ENCODE data around the gene ARTN.

The ARTN gene

DNA sequence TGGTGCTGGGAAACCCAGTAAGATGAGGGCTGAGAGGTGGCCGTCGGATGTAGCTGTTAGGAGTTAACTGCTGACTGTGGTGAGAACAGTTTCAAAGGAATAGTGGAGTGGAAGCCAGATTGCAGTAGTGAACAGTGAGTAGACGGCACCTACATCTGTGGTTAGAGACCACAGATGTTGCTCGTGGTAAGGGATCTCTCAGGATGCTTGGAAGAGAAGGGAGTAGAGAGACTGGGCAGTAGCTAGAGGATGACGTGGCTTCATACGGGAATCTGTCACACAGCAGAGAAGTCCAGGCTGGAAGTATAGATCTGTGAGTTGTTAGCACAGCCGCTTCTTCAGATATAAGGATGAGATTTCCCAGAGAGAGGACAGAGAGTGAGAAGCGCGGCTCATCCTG is 7.8 kb upstream of the ARTN start:
- DNase-seq = no peak

DNA sequence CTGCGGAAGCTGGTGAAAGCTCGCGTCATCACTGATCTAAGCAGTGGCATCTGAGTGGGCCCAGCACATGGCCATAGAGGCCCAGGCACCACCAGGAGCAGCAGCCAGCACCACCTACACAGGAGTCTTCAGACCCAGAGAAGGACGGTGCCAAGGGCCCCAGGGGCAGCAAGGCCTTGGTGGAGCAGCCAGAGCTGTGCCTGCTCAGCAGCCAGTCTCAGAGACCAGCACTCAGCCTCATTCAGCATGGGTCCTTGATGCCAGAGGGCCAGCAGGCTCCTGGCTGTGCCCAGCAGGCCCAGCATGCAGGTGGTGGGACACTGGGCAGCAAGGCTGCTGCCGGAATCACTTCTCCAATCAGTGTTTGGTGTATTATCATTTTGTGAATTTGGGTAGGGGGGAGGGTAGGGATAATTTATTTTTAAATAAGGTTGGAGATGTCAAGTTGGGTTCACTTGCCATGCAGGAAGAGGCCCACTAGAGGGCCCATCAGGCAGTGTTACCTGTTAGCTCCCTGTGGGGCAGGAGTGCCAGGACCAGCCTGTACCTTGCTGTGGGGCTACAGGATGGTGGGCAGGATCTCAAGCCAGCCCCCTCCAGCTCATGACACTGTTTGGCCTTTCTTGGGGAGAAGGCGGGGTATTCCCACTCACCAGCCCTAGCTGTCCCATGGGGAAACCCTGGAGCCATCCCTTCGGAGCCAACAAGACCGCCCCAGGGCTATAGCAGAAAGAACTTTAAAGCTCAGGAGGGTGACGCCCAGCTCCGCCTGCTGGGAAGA is 3.2 kb upstream of the ARTN start:
- DNase-seq = no peak

DNA sequence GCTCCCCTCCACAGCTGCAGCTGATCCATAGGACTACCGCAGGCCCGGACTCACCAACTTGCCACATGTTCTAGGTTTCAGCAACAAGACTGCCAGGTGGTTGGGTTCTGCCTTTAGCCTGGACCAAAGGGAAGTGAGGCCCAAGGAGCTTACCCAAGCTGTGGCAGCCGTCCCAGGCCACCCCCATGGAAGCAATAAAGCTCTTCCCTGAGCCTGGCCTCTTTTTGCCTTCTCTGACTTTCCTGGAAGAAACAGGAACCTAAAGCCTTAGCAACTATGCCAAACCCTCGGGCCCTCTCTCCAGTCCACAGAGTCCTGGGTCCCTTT is 2.7 kb upstream of the ARTN start:
- no peak for DNase-seq

DNA sequence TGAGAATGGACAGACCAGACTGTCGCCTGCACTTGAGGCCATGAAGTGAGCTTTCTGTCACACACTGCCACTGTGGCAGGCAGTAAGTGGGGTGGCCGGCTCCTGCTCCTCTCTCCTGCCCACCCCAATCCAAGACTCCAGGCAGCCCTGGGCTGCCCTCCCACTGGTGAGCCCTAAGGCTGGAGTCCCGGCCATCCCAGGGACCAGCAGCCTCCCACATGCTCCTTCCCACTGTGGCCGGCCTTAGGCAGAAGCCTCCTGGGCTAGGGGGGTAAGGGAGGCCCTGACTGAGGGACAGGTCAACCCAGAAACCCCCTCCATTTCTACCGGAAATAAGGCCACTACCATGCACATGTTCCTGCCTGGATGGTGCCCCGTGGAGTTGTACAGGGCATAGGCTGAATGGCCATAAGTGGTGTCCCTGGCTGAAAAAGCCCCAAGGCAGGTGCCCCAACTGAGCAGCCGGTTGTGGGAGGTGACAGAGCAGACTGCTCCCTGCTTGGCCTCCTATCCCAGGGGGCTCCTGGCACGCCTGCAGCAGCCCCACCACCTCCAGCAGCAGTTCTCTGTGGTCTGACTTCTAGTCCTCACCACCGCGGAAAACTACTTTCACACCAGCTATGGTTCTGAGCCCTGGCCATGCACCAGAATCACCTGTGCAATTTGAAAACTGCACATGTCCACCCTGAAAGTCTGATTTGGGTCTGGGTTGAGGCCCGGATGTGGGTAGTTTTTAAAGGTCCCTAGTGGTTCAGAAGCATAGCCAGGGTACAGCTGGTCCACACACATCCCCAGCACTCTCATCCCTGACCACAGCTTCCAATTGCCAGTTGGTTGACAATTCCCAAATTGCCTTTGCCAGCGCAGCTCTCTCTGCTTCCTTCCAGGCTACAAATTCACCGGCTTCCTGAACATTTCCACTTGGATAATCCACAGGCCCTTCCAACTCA is 1.6 kb upstream of the ARTN start:
- no peak for DNase-seq

GRCh38 chr1:43932786-43933385 is 715 bp upstream of the ARTN start:
- DNase-seq = no peak

GRCh38 chr1:43934101-43934985 is 742 bp downstream of the ARTN start:
- peak; percentile 13 to 31 for DNase-seq

GRCh38 chr1:43934986-43935324 is 1.4 kb downstream of the ARTN start:
- DNase-seq = no peak

- no peak for DNase-seq
These were observed 2.3 kb downstream of the ARTN start for GRCh38 chr1:43935711-43936427.

GRCh38 chr1:43936431-43937151 is 3.0 kb downstream of the ARTN start:
- peak in 1 of 2 experiments; percentile 6 for DNase-seq

DNA sequence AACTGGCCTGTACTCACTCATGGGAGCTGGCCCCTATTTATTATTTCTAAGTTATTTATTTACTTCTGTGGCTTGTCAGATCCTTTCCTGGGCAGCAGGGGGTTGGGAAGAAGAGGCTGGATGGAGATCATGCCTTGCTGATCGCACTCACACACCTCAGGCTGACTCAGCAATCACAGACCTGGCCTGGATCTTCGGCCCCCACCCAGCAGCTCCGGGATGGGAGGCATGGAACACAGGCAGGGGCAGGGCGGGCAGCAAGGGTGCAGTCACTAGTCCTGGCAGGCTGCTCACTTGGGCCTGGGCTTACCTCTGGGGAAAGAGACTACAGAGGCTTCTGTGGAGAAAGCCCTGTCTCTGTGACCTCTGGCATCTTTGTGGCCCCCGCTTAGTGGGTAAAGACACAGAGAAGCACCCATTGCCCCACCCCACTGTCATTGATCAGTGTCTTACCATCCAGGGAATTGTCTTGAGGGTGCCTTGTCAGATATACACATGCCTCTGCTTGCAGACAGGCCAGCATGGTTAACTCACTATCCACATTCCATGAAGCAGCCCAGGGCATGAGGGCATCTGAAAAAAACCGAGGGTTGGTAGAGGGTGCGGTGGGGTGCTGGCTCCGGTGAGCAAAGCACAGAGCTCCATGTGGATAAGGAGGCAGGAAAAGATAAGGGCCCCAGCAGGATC is 3.7 kb downstream of the ARTN start:
- no peak for DNase-seq

- no peak for DNase-seq
These were observed 4.8 kb downstream of the ARTN start for GRCh38 chr1:43938383-43938782.

DNA sequence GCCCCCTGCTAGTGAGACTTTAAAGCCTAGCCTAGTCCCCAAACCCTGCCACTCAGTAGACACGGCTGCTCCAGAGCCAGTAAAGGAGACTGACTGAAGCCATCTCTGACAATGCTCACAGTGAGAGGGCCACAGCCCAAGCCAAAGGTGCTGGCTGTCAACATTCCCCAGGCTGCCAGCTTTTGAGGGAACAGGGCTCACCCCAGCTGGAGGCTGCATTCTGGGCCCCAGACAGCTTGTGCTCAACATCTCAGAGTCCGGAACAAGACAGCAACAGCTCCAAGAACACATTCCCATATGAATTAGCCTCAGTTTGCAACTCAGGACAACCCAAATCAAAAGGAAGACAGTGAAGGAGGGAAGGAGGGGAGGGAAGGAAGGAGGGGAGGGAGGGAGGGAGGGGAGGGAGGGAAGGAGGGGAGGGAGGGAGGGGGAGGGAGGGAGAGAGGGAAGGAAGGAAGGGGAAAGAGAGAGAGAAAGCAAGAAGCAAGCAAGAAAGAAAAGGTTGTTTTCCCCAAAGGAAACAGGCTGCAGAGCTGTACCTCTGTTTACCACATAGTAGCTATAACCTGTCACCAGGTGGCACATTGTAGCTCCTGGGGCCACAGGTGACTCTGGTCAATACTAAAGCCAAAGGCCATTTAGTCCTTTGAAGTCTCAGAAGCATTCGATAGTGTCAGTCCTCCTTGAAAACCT is 5.4 kb downstream of the ARTN start:
- no peak for DNase-seq

GRCh38 chr1:43942411-43942810 is 8.8 kb downstream of the ARTN start:
- DNase-seq = no peak

- DNase-seq = no peak
These were observed 11.3 kb downstream of the ARTN start for GRCh38 chr1:43944860-43945259.

- no peak for DNase-seq
These were observed 12.2 kb downstream of the ARTN start for GRCh38 chr1:43945674-43946235.

GRCh38 chr1:43946236-43947060 is 12.8 kb downstream of the ARTN start, which contains the start of gene IPO13:
Gene IPO13 (plus strand): TSS chr1:43946950. CDS start chr1:43947601, 651 bp downstream.
- DNase-seq = peak; percentile 90 to 93

GRCh38 chr1:43947061-43947873 is 13.7 kb downstream of the ARTN start:
- no peak for DNase-seq
